Measurements from ENCODE around the gene SIRT2.

GRCh38 chr19:38921420-38922274 lies 22.2 kb upstream of the SIRT2 start:
- TF ChIP-seq, protein P1, sequence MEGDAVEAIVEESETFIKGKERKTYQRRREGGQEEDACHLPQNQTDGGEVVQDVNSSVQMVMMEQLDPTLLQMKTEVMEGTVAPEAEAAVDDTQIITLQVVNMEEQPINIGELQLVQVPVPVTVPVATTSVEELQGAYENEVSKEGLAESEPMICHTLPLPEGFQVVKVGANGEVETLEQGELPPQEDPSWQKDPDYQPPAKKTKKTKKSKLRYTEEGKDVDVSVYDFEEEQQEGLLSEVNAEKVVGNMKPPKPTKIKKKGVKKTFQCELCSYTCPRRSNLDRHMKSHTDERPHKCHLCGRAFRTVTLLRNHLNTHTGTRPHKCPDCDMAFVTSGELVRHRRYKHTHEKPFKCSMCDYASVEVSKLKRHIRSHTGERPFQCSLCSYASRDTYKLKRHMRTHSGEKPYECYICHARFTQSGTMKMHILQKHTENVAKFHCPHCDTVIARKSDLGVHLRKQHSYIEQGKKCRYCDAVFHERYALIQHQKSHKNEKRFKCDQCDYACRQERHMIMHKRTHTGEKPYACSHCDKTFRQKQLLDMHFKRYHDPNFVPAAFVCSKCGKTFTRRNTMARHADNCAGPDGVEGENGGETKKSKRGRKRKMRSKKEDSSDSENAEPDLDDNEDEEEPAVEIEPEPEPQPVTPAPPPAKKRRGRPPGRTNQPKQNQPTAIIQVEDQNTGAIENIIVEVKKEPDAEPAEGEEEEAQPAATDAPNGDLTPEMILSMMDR (IDR thresholded peaks at IDR 0.05 in 4 of 5, conservative IDR thresholded peaks at IDR 0.05 in 1 of 5): no peak
- no peak for TF ChIP-seq POLR2A (IDR thresholded peaks at IDR 0.05)
